Ovary (tissue), 9 donors: ENCODE measurements around the gene CCS. TPM values are rescaled to one million over a fixed set of nuclear protein-coding genes. Genes with fewer than 3 reads are reported as not detected.

Source experiments
- DNase-seq, 5 donors: peaks; one replicate each; pipeline ENCODE4 v3.0.0-alpha.2; 2019 to 2020
- H3K27ac ChIP-seq, 2 donors: fragments of 200-600 bp; one replicate each; pipeline versions ENCODE4 v1.5.1 to v1.8.0; 2019 to 2022
- H3K27me3 ChIP-seq: fragments of 200-600 bp; one replicate; pipeline ENCODE4 v1.8.0; 2022
- H3K36me3 ChIP-seq: fragments of 200-600 bp; sonication (generic); one replicate; pipeline ENCODE4 v1.5.1; 2019
- H3K4me1 ChIP-seq: one replicate; pipeline ENCODE4 v1.8.1; 2013; ENCODE audit warnings: mild to moderate bottlenecking, moderate library complexity; ENCODE audit not compliant: insufficient read depth
- H3K4me3 ChIP-seq: fragments of 200-600 bp; sonication (generic); one replicate; pipeline ENCODE4 v1.5.1; 2017
- H3K9me3 ChIP-seq, 2 donors: fragments of 200-600 bp in 1 of 2; sonication (generic) in 1 of 2; one replicate each; pipeline versions ENCODE4 v1.5.1 to v1.8.1; 2013 to 2019; ENCODE audit warnings: mild to moderate bottlenecking in 1 of 2, moderate library complexity in 1 of 2
- EP300 ChIP-seq: sonication (generic); formaldehyde crosslinking; IDR thresholded peaks from one replicate; pipeline ENCODE4 v1.6.1; 2017; ENCODE audit warnings: antibody characterized with exemption
- POLR2A ChIP-seq: fragments of 450-650 bp; IDR thresholded peaks from one replicate; pipeline ENCODE4 v1.6.1; 2017; ENCODE audit warnings: antibody characterized with exemption, mild to moderate bottlenecking, moderate library complexity
- WGBS, 3 donors: extraction: QIAGEN DNeasy Blood & Tissue Kit in 1 of 3; methylation state at CpG; one replicate each; pipeline versions ENCODE4 v1.1.5 to v1.1.7; 2013 to 2017; 5-methylcytosine and 5-hydroxymethylcytosine counted together
- intact Hi-C, 4 donors: fragments of 100-400 bp; cut with DNase I; formaldehyde crosslinking; loops; one replicate each; pipeline versions ENCODE4 v1.11.0 to v1.15.1; 2022 to 2023
- polyA plus RNA-seq, 2 donors: library from polyadenylated mRNA; stranded (reverse); fragments of 200-250 nt in 1 of 2; fragments of 350-450 nt in 1 of 2; fragmentation: Illumina TruSeq in 1 of 2; extraction: RNeasy Lipid Tissue Mini Kit (QIAGEN cat#74804) in 1 of 2; gene quantifications; one replicate each; pipeline ENCODE4 v1.2.3, GENCODE V29; 2013 to 2014
- total RNA-seq, 7 donors: library from RNA; depleted of rRNA in 2 of 7; stranded (reverse); fragments of >200 nt in 2 of 7; fragmentation: NEBNext Ultra II Directional in 3 of 7; extraction: Animal tissue kit (Norgen Biotek cat#: 25700) in 3 of 7; gene quantifications; one replicate each; pipeline versions ENCODE4 v1.1.0 to v1.2.4, GENCODE V29; 2016 to 2023
- TF ChIP-seq, protein P1 (sequence below), 3 donors: fragments of 450-650 bp in 2 of 3; fragments of 200-600 bp in 1 of 3; IDR thresholded peaks; one replicate each; pipeline versions ENCODE4 v1.5.1 to v1.8.0; 2016 to 2022; ENCODE audit warnings: antibody characterized with exemption in 3 of 3, mild to moderate bottlenecking in 1 of 3
- donor health status: DM: no; HTN: no; CAD: no; lungs with moderate emphysema.
- donor health status: DM: no; HTN: no; CAD: no.
- donor health status: Bipolar disorder and iron deficiency.
- donor health status: DM: yes; HTN: yes; CAD: no.
- donor health status: DM: no; HTN: no; CAD: no.
- donor health status: DM: yes; HTN: yes; CAD: no.

CCS gene
- total and polyA plus RNA-seq, 9 donors: 15.7 to 55.0 (median 49.1) TPM

DNA sequence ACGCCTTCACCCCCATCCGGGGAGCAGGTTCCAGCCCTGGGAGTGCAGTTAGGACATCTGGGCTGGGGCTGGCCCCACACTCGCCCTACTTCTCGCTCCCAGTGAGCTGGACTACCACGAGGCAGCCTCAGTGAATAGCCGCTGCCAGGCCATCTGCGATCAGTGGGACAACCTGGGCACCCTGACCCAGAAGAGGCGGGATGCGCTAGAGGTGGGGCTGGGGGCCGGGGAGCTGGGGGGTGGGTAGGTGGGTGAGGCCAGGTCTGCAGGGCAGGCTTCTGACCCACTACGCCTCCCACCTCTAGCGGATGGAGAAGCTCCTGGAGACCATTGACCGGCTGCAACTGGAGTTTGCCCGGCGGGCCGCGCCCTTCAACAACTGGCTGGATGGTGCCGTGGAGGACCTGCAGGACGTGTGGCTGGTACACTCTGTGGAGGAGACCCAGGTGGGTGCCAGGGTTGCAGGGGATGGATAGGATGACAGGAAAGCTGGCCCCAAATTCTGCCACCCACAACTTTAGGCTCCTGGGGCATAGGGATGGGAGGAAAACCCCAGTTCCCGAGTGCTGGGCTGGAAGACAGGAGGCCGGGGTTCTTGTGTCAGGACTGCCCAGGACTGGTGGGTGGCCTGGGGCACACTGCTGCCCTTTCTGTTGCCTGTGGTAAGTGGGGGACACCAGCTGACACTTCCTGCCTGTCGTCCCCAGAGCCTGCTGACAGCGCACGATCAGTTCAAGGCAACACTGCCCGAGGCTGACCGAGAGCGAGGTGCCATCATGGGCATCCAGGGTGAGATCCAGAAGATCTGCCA, 32.9 kb upstream of the CCS start:
- H3K4me1 ChIP-seq: peaks cover 3% of the 10 kb centered on the region
- H3K36me3 ChIP-seq: no peaks in the 10 kb centered on the region
- no peak for DNase-seq
- no peaks in the 10 kb centered on the region for H3K27me3 ChIP-seq
- no peak overlapping the region for H3K4me3 ChIP-seq
- TF ChIP-seq EP300 (no peak), POLR2A (no peak)
- TF ChIP-seq, protein P1, sequence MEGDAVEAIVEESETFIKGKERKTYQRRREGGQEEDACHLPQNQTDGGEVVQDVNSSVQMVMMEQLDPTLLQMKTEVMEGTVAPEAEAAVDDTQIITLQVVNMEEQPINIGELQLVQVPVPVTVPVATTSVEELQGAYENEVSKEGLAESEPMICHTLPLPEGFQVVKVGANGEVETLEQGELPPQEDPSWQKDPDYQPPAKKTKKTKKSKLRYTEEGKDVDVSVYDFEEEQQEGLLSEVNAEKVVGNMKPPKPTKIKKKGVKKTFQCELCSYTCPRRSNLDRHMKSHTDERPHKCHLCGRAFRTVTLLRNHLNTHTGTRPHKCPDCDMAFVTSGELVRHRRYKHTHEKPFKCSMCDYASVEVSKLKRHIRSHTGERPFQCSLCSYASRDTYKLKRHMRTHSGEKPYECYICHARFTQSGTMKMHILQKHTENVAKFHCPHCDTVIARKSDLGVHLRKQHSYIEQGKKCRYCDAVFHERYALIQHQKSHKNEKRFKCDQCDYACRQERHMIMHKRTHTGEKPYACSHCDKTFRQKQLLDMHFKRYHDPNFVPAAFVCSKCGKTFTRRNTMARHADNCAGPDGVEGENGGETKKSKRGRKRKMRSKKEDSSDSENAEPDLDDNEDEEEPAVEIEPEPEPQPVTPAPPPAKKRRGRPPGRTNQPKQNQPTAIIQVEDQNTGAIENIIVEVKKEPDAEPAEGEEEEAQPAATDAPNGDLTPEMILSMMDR (IDR thresholded peaks at IDR 0.05): no peak
- WGBS, 3 donors: 70 to 78% (median 71%) methylated on average over 26 to 27 of the region's 27 CpGs
- intact Hi-C loops: no loop called here
- H3K27ac ChIP-seq: no peak overlapping the region
- no peaks in the 10 kb centered on the region for H3K9me3 ChIP-seq

DNA sequence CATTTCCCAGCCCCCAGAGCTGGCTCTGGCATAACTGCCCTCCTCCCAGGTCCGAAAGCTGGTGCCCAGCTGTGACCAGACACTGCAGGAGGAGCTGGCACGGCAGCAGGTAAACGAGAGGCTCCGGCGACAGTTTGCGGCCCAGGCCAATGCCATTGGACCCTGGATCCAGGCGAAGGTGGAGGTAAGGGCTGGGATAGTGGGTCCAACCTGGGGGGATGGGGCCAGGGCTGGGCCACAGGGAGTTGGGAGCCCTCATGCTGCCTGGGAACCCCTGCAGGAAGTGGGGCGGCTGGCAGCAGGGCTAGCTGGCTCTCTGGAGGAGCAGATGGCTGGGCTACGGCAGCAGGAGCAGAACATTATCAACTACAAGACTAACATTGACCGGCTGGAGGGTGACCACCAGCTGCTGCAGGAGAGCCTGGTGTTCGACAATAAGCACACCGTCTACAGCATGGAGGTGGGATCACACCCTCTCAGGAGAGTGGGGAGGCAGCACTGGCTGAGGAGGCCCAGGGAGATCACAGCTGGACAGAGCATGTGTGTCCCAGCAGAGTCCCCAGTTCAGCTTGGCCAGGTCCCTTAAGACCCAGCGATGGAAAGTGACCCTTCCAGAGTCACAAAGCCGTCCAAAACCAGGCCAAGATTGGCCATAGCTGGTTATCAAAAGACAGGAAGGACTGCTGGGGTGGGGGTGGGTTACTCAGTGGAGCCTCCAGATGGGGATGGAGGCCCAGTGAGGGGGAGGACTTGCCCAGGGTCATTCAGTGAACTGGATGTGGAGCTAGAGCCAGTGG, 31.6 kb upstream of the CCS start:
- peaks cover 3% of the 10 kb centered on the region for H3K4me1 ChIP-seq
- no peaks in the 10 kb centered on the region for H3K9me3 ChIP-seq
- H3K4me3 ChIP-seq: no peak overlapping the region
- no peak overlapping the region for H3K27ac ChIP-seq
- no peaks in the 10 kb centered on the region for H3K27me3 ChIP-seq
- no peak for DNase-seq
- WGBS, 3 donors: 58 to 67% (median 61%) methylated on average over 13 to 14 of the region's 14 CpGs
- intact Hi-C loops: no loop called here
- no peaks in the 10 kb centered on the region for H3K36me3 ChIP-seq
- TF ChIP-seq POLR2A (no peak), EP300 (no peak)
- TF ChIP-seq, protein P1 (IDR thresholded peaks at IDR 0.05): no peak

DNA sequence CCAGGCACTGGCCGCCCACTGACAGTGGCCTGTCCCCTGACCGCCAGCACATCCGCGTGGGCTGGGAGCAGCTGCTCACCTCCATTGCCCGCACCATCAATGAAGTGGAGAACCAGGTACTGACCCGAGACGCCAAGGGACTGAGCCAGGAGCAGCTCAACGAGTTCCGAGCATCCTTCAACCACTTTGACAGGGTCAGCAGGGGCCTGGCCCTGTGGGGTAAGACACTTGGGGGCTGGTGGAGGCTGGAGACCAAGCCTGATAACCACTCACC, 31.1 kb upstream of the CCS start:
- no peak overlapping the region for H3K27ac ChIP-seq
- H3K4me1 ChIP-seq: peaks cover 3% of the 10 kb centered on the region
- no peaks in the 10 kb centered on the region for H3K27me3 ChIP-seq
- no peak for DNase-seq
- no peak overlapping the region for H3K4me3 ChIP-seq
- no peaks in the 10 kb centered on the region for H3K36me3 ChIP-seq
- no peaks in the 10 kb centered on the region for H3K9me3 ChIP-seq
- 80 to 90% (median 88%) methylated on average over 4 to 9 of the region's 9 CpGs for WGBS, 3 donors
- TF ChIP-seq EP300 (no peak), POLR2A (no peak)
- TF ChIP-seq, protein P1 (IDR thresholded peaks at IDR 0.05): no peak
- intact Hi-C loops: no loop called here

DNA sequence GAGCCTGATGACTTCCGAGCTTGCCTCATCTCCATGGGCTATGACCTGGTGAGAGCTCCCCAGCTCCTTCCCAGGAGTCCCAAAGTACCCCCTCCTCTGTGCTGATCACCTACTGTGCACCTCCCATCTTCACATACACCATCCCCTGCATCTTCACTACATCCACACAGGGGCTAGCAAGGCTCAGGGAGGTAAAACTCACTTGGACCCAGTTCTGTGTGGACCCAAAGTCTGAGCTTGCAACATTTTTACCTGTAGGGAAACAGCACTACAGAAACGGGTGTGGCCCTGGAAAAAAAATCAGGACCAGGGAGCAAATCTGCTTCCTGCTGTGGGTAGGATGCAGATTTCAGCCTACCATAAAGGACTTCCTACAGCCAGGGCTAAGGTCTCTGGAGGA, 30.7 kb upstream of the CCS start:
- Histone ChIP-seq H3K27me3 (no peaks in the 10 kb centered on the region), H3K4me1 (peaks cover 3% of the 10 kb centered on the region), H3K36me3 (no peaks in the 10 kb centered on the region), H3K4me3 (no peak overlapping the region), H3K27ac (no peak overlapping the region), H3K9me3 (no peaks in the 10 kb centered on the region)
- DNase-seq: no peak
- no peak for TF ChIP-seq POLR2A
- TF ChIP-seq, protein P1 (IDR thresholded peaks at IDR 0.05): no peak
- no peak for TF ChIP-seq EP300
- 73 to 82% (median 79%) methylated on average over 2 of the region's 2 CpGs for WGBS, 3 donors
- intact Hi-C loops: no loop called here
